Gastroesophageal sphincter (tissue), 3 donors: Measurements from ENCODE around the gene MARS1.

Experiments used
- EP300 ChIP-seq: sonication (generic); formaldehyde crosslinking; IDR thresholded peaks from one replicate; pipeline ENCODE4 v1.6.1; 2017; ENCODE audit warnings: antibody characterized with exemption, mild to moderate bottlenecking
- POLR2A ChIP-seq, 2 donors: fragments of 450-650 bp; IDR thresholded peaks; one replicate each; pipeline ENCODE4 v1.6.1; 2017; ENCODE audit warnings: antibody characterized with exemption in 2 of 2, mild to moderate bottlenecking in 2 of 2, moderate library complexity in 1 of 2
- TF ChIP-seq, protein P1 (sequence below), 4 experiments: fragments of 200-600 bp in 2 of 4; fragments of 450-650 bp in 2 of 4; sonication (generic) in 1 of 4; IDR thresholded peaks; one replicate each; pipeline ENCODE4 v1.5.1; 2017 to 2019; ENCODE audit warnings: antibody characterized with exemption in 4 of 4, mild to moderate bottlenecking in 2 of 4, moderate library complexity in 2 of 4

DNA sequence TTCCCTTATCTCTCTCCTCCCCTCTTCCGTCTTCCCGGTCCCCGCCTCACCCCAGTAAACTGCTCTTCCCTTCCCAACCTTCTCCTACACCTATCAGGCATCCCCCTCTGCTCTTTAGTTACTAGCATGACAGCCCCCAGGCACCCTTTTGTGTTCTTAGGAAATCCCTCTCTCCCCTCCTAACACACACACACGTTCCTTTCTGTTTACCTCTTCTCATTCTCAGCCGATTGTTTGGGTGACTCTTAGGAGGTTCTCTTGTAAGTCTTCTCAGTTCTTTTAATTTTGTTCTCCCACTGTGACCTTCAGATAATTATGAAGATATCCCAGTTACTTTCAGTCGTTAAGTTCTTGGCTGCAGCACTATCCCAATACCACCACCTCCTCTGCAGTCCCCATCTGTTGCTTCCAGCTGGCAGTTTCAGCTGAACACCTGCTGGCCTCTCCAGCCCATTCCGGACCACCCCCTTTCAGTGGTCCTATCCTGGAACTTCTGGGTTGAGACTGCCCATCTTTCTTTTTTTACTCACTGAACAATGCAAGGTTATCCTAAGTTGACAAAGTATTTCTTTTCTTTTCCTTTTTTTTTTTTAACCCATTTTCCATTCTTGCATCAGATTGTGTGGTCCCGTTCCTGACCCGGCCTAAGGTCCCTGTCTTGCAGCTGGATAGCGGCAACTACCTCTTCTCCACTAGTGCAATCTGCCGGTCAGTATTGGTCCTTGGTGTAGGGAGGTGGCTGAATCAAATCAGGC lies 711 bp downstream of the MARS1 start:
- TF ChIP-seq EP300 (no peak), POLR2A (IDR thresholded peaks at IDR 0.05) (no peak)
- TF ChIP-seq, protein P1, sequence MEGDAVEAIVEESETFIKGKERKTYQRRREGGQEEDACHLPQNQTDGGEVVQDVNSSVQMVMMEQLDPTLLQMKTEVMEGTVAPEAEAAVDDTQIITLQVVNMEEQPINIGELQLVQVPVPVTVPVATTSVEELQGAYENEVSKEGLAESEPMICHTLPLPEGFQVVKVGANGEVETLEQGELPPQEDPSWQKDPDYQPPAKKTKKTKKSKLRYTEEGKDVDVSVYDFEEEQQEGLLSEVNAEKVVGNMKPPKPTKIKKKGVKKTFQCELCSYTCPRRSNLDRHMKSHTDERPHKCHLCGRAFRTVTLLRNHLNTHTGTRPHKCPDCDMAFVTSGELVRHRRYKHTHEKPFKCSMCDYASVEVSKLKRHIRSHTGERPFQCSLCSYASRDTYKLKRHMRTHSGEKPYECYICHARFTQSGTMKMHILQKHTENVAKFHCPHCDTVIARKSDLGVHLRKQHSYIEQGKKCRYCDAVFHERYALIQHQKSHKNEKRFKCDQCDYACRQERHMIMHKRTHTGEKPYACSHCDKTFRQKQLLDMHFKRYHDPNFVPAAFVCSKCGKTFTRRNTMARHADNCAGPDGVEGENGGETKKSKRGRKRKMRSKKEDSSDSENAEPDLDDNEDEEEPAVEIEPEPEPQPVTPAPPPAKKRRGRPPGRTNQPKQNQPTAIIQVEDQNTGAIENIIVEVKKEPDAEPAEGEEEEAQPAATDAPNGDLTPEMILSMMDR (IDR thresholded peaks at IDR 0.05) = no peak
